Stomach (tissue), 9 donors: Measurements from ENCODE around the gene SGMS1. TPM values are rescaled to one million over a fixed set of nuclear protein-coding genes. Genes with fewer than 3 reads are reported as not detected.
A peak's percentile ranks its signal among the peaks of the same experiment; 100 is the strongest.

Experiments
- DNase-seq, 2 donors: peaks; one replicate each; pipeline versions ENCODE4 v3.0.0 to v3.0.0-alpha.2; 2013 to 2019
- H3K27ac ChIP-seq, 5 donors: fragments of 200-600 bp in 4 of 5; sonication (generic) in 4 of 5; one replicate each; pipeline ENCODE4 v1.5.1; 2013 to 2019; ENCODE audit warnings: mild to moderate bottlenecking in 1 of 5, moderate library complexity in 1 of 5
- H3K27me3 ChIP-seq, 3 donors: fragments of 200-600 bp; sonication (generic); one replicate each; pipeline ENCODE4 v1.5.1; 2017 to 2019; ENCODE audit warnings: mixed run types in 1 of 3
- H3K36me3 ChIP-seq, 4 donors: fragments of 200-600 bp; sonication (generic); 1 replicate in 3 of 4; 2 replicates in 1 of 4; pipeline ENCODE4 v1.5.1; 2016 to 2019
- H3K4me1 ChIP-seq, 4 donors: fragments of 200-600 bp; sonication (generic); one replicate each; pipeline ENCODE4 v1.5.1; 2016 to 2019
- H3K4me3 ChIP-seq, 4 donors: fragments of 200-600 bp; sonication (generic) in 3 of 4; one replicate each; pipeline ENCODE4 v1.5.1; 2016 to 2019; ENCODE audit warnings: mild to moderate bottlenecking in 1 of 4
- H3K9me3 ChIP-seq, 4 donors: fragments of 200-600 bp; sonication (generic); one replicate each; pipeline ENCODE4 v1.5.1; 2016 to 2019
- CTCF ChIP-seq, 7 experiments: fragments of 450-650 bp in 4 of 7; fragments of 200-600 bp in 3 of 7; sonication (generic) in 3 of 7; IDR thresholded peaks; one replicate each; pipeline ENCODE4 v1.5.1; 2016 to 2019; ENCODE audit warnings: antibody characterized with exemption in 7 of 7, control low read depth in 2 of 7, mild to moderate bottlenecking in 1 of 7
- EP300 ChIP-seq: sonication (generic); formaldehyde crosslinking; IDR thresholded peaks from one replicate; pipeline ENCODE4 v1.6.1; 2017; ENCODE audit warnings: antibody characterized with exemption
- POLR2A ChIP-seq, 4 donors: fragments of 450-650 bp; IDR thresholded peaks; one replicate each; pipeline ENCODE4 v1.6.1; 2016; ENCODE audit warnings: antibody characterized with exemption in 4 of 4, control low read depth in 2 of 4, mild to moderate bottlenecking in 1 of 4, moderate library complexity in 1 of 4
- POLR2AphosphoS5 ChIP-seq, 3 donors: sonication (generic); formaldehyde crosslinking; IDR thresholded peaks; one replicate each; pipeline ENCODE4 v1.6.1; 2016; ENCODE audit warnings: antibody characterized with exemption in 3 of 3
- WGBS, 5 donors: extraction: QIAGEN DNeasy Blood & Tissue Kit in 3 of 5; methylation state at CpG; one replicate each; pipeline versions ENCODE4 v1.1.5 to v1.1.7; 2013 to 2018; 5-methylcytosine and 5-hydroxymethylcytosine counted together
- intact Hi-C: fragments of 100-400 bp; cut with DNase I; formaldehyde crosslinking; loops from one replicate; pipeline ENCODE4 v1.15.1; 2023; ENCODE audit warnings: low total_unique reads
- polyA plus RNA-seq, 3 donors: library from polyadenylated mRNA; stranded (reverse); fragments of 200-250 nt; gene quantifications; one replicate each; pipeline ENCODE4 v1.2.3, GENCODE V29; 2013
- total RNA-seq, 5 donors: library from RNA; depleted of rRNA; stranded (reverse); fragments of >200 nt; gene quantifications; one replicate each; pipeline versions ENCODE4 v1.1.0 to v1.2.3, GENCODE V29; 2014 to 2016
- donor health status: healthy with polysubstance abuse.
- donor health status: Bipolar disorder and iron deficiency.
- donor health status: healthy.

SGMS1 gene
- total and polyA plus RNA-seq, 8 donors: 6.2 to 229 (median 49.6) TPM

- Histone ChIP-seq H3K9me3 (no peaks in the 10 kb centered on the region), H3K4me3 (no peak overlapping the region), H3K4me1 (peaks cover 0 to 60% (median 18%) of the 10 kb centered on the region in 4 donors), H3K36me3 (no peaks in the 10 kb centered on the region), H3K27ac (no peak overlapping the region), H3K27me3 (no peaks in the 10 kb centered on the region)
- intact Hi-C loops: no loop called here
- no peak for DNase-seq
- TF ChIP-seq POLR2A (IDR thresholded peaks at IDR 0.05): no peak
- TF ChIP-seq POLR2AphosphoS5 (IDR thresholded peaks at IDR 0.05): no peak
- TF ChIP-seq CTCF (IDR thresholded peaks at IDR 0.05): no peak
- TF ChIP-seq EP300: no peak
- 79 to 89% (median 83%) methylated on average over 7 of the region's 7 CpGs for WGBS, 5 donors
These were observed 236.6 kb downstream of the SGMS1 start for GRCh38 chr10:50387007-50387731.

GRCh38 chr10:50385624-50386023, 238.1 kb downstream of the SGMS1 start:
- no peak overlapping the region for H3K27ac ChIP-seq
- no peaks in the 10 kb centered on the region for H3K27me3 ChIP-seq
- intact Hi-C loops: no loop called here
- peaks cover 0 to 71% (median 18%) of the 10 kb centered on the region in 4 donors for H3K4me1 ChIP-seq
- H3K4me3 ChIP-seq: no peak overlapping the region
- peak in 1 of 2 donors; percentile 27 for DNase-seq
- H3K36me3 ChIP-seq: no peaks in the 10 kb centered on the region
- H3K9me3 ChIP-seq: no peaks in the 10 kb centered on the region
- WGBS, 5 donors: 66 to 77% (median 72%) methylated on average over 2 of the region's 2 CpGs
- no peak for TF ChIP-seq POLR2A (IDR thresholded peaks at IDR 0.05)
- TF ChIP-seq CTCF (IDR thresholded peaks at IDR 0.05): no peak
- TF ChIP-seq POLR2AphosphoS5 (IDR thresholded peaks at IDR 0.05): no peak
- TF ChIP-seq EP300: no peak

GRCh38 chr10:50384898-50385297, 238.9 kb downstream of the SGMS1 start:
- H3K4me3 ChIP-seq: no peak overlapping the region
- 83 to 95% (median 88%) methylated on average over 2 of the region's 2 CpGs for WGBS, 5 donors
- H3K27ac ChIP-seq: no peak overlapping the region
- H3K27me3 ChIP-seq: no peaks in the 10 kb centered on the region
- H3K9me3 ChIP-seq: no peaks in the 10 kb centered on the region
- DNase-seq: no peak
- no peaks in the 10 kb centered on the region for H3K36me3 ChIP-seq
- peaks cover 0 to 69% (median 18%) of the 10 kb centered on the region in 4 donors for H3K4me1 ChIP-seq
- TF ChIP-seq POLR2A (IDR thresholded peaks at IDR 0.05): no peak
- no peak for TF ChIP-seq CTCF (IDR thresholded peaks at IDR 0.05)
- no peak for TF ChIP-seq EP300
- no peak for TF ChIP-seq POLR2AphosphoS5 (IDR thresholded peaks at IDR 0.05)
- intact Hi-C loops: no loop called here

- no peaks in the 10 kb centered on the region for H3K9me3 ChIP-seq
- intact Hi-C loops: no loop called here
- DNase-seq: no peak
- no peak overlapping the region for H3K4me3 ChIP-seq
- H3K27ac ChIP-seq: no peak overlapping the region
- H3K36me3 ChIP-seq: no peaks in the 10 kb centered on the region
- TF ChIP-seq POLR2AphosphoS5 (IDR thresholded peaks at IDR 0.05) (no peak), CTCF (IDR thresholded peaks at IDR 0.05) (no peak), EP300 (no peak), POLR2A (IDR thresholded peaks at IDR 0.05) (no peak)
- H3K27me3 ChIP-seq: no peaks in the 10 kb centered on the region
- peaks cover 0 to 74% (median 18%) of the 10 kb centered on the region in 4 donors for H3K4me1 ChIP-seq
These were observed 239.5 kb downstream of the SGMS1 start for GRCh38 chr10:50384238-50384637.
